Mesendoderm (in vitro differentiated cells): ENCODE measurements around the gene NEUROG1.

ENCODE experiments used
- DNase-seq: peaks from one replicate; pipeline ENCODE4 v3.0.0; 2013
- H2AK5ac ChIP-seq: 2 replicates; pipeline ENCODE4 v1.6.1; 2013; ENCODE audit warnings: low read length, inconsistent platforms
- H2BK120ac ChIP-seq: 2 replicates; pipeline ENCODE4 v1.6.1; 2013; ENCODE audit warnings: low read depth, mild to moderate bottlenecking, low read length, moderate library complexity, mixed read lengths
- H2BK15ac ChIP-seq: replicated peaks from 2 replicates; pipeline ENCODE4 v1.6.1; 2013; ENCODE audit warnings: low read depth, mild to moderate bottlenecking, moderate library complexity
- H2BK5ac ChIP-seq: 2 replicates; pipeline ENCODE4 v1.6.1; 2013; ENCODE audit warnings: low read length, inconsistent platforms
- H3K18ac ChIP-seq: 2 replicates; pipeline ENCODE4 v1.6.1; 2013; ENCODE audit warnings: mild to moderate bottlenecking, low read length, mixed read lengths
- H3K23ac ChIP-seq: one replicate; pipeline ENCODE4 v1.6.1; 2013; ENCODE audit warnings: low read length
- H3K27ac ChIP-seq: 2 replicates; pipeline ENCODE4 v1.5.1; 2013; ENCODE audit warnings: low read depth, mild to moderate bottlenecking, inconsistent platforms, low read length, moderate library complexity
- H3K27me3 ChIP-seq: 2 replicates; pipeline ENCODE4 v1.6.1; 2013; ENCODE audit warnings: low read length, control low read depth, mild to moderate bottlenecking, inconsistent platforms; ENCODE audit not compliant: insufficient read depth, poor library complexity
- H3K36me3 ChIP-seq: 2 replicates; pipeline ENCODE4 v1.6.1; 2013; ENCODE audit warnings: low read length, inconsistent platforms; ENCODE audit not compliant: control insufficient read depth, insufficient read depth
- H3K4ac ChIP-seq: one replicate; pipeline ENCODE4 v1.6.1; 2013; ENCODE audit warnings: low read depth, mild to moderate bottlenecking, low read length, moderate library complexity
- H3K4me1 ChIP-seq: 2 replicates; pipeline ENCODE4 v1.6.1; 2013; ENCODE audit warnings: low read depth, low read length, inconsistent platforms; ENCODE audit not compliant: control insufficient read depth
- H3K4me2 ChIP-seq: 2 replicates; pipeline ENCODE4 v1.6.1; 2013; ENCODE audit warnings: low read length
- H3K4me3 ChIP-seq: 2 replicates; pipeline ENCODE4 v1.5.1; 2013; ENCODE audit warnings: mild to moderate bottlenecking, low read length
- H3K56ac ChIP-seq: one replicate; pipeline ENCODE4 v1.6.1; 2013; ENCODE audit warnings: low read length
- H3K79me1 ChIP-seq: 2 replicates; pipeline ENCODE4 v1.6.1; 2013; ENCODE audit warnings: low read length, inconsistent platforms
- H3K79me2 ChIP-seq: 2 replicates; pipeline ENCODE4 v1.6.1; 2013; ENCODE audit warnings: mild to moderate bottlenecking, low read length; ENCODE audit not compliant: control insufficient read depth, insufficient read depth
- H3K9ac ChIP-seq: 2 replicates; pipeline ENCODE4 v1.6.1; 2013; ENCODE audit warnings: low read length, inconsistent platforms
- H4K5ac ChIP-seq: one replicate; pipeline ENCODE4 v1.6.1; 2013; ENCODE audit warnings: low read length
- H4K8ac ChIP-seq: one replicate; pipeline ENCODE4 v1.6.1; 2013; ENCODE audit warnings: low read depth, mild to moderate bottlenecking, control low read depth, low read length, moderate library complexity
- WGBS: extraction: QIAGEN DNeasy Blood & Tissue Kit; methylation state at CpG from one replicate; pipeline ENCODE4 v1.1.7; 2013; ENCODE audit warnings: low lambda C conversion rate, missing lambda C conversion rate; ENCODE audit not compliant: insufficient coverage; ENCODE audit errors: extremely low coverage; 5-methylcytosine and 5-hydroxymethylcytosine counted together

Gene NEUROG1

GRCh38 chr5:135578305-135578684 lies 42.5 kb upstream of the NEUROG1 start:
- Histone ChIP-seq H2AK5ac (no peak overlapping the region), H3K27ac (no peak overlapping the region), H2BK15ac (no peak overlapping the region), H2BK5ac (no peak overlapping the region), H4K5ac (no peak overlapping the region), H4K8ac (no peak overlapping the region), H3K9ac (peak overlapping the region; percentile 69), H3K4me1 (peaks cover 14% of the 10 kb centered on the region), H3K23ac (peak overlapping the region; percentile 66), H3K79me2 (no peaks in the 10 kb centered on the region), H3K79me1 (no peaks in the 10 kb centered on the region), H3K27me3 (peaks cover 11% of the 10 kb centered on the region), H3K4me2 (peak overlapping the region; percentile 86), H3K18ac (no peak overlapping the region), H2BK120ac (no peak overlapping the region), H3K4me3 (peak overlapping the region; percentile 30), H3K36me3 (no peaks in the 10 kb centered on the region), H3K4ac (no peak overlapping the region), H3K56ac (peak overlapping the region; percentile 82)
- DNase-seq, result peak; percentile 20
- WGBS, result no CpG with 5 or more reads among the region's 21 CpGs

- H3K79me1 ChIP-seq, result no peaks in the 10 kb centered on the region
- no CpG with 5 or more reads among the region's 8 CpGs for WGBS
- H2BK120ac ChIP-seq, result no peak overlapping the region
- H2AK5ac ChIP-seq, result no peak overlapping the region
- H3K36me3 ChIP-seq, result no peaks in the 10 kb centered on the region
- peak overlapping the region; percentile 1 for H3K9ac ChIP-seq
- H3K56ac ChIP-seq, result peak overlapping the region; percentile 82
- no peak overlapping the region for H3K18ac ChIP-seq
- no peak overlapping the region for H3K4me3 ChIP-seq
- peaks cover 14% of the 10 kb centered on the region for H3K4me1 ChIP-seq
- H3K4me2 ChIP-seq, result no peak overlapping the region
- no peak overlapping the region for H2BK5ac ChIP-seq
- H4K5ac ChIP-seq, result no peak overlapping the region
- no peak overlapping the region for H3K23ac ChIP-seq
- no peak overlapping the region for H3K27ac ChIP-seq
- no peak overlapping the region for H4K8ac ChIP-seq
- H3K27me3 ChIP-seq, result peaks cover 11% of the 10 kb centered on the region
- H3K79me2 ChIP-seq, result no peaks in the 10 kb centered on the region
- no peak overlapping the region for H3K4ac ChIP-seq
- no peak for DNase-seq
- no peak overlapping the region for H2BK15ac ChIP-seq
Observed at GRCh38 chr5:135577421-135577820, 41.7 kb upstream of the NEUROG1 start.

GRCh38 chr5:135576075-135576599 lies 40.4 kb upstream of the NEUROG1 start:
- Histone ChIP-seq H4K8ac (no peak overlapping the region), H3K4me3 (no peak overlapping the region), H3K79me2 (no peaks in the 10 kb centered on the region), H4K5ac (no peak overlapping the region), H3K9ac (peak overlapping the region; percentile 14), H3K56ac (peak overlapping the region; percentile 57), H3K23ac (peak overlapping the region; percentile 35), H2BK5ac (no peak overlapping the region), H3K18ac (no peak overlapping the region), H3K79me1 (no peaks in the 10 kb centered on the region), H3K27me3 (peaks cover 11% of the 10 kb centered on the region), H2AK5ac (no peak overlapping the region), H2BK15ac (no peak overlapping the region), H3K27ac (no peak overlapping the region), H3K4ac (no peak overlapping the region), H3K36me3 (no peaks in the 10 kb centered on the region), H2BK120ac (no peak overlapping the region), H3K4me2 (peak overlapping the region; percentile 9), H3K4me1 (peaks cover 14% of the 10 kb centered on the region)
- peak; percentile 90 for DNase-seq
- no CpG with 5 or more reads among the region's 6 CpGs for WGBS

GRCh38 chr5:135574493-135574892 lies 38.7 kb upstream of the NEUROG1 start:
- Histone ChIP-seq H3K56ac (no peak overlapping the region), H3K27ac (no peak overlapping the region), H3K36me3 (no peaks in the 10 kb centered on the region), H3K79me1 (no peaks in the 10 kb centered on the region), H2BK15ac (no peak overlapping the region), H3K4me1 (peaks cover 14% of the 10 kb centered on the region), H2AK5ac (no peak overlapping the region), H3K4ac (no peak overlapping the region), H4K5ac (no peak overlapping the region), H3K4me3 (no peak overlapping the region), H2BK5ac (no peak overlapping the region), H3K23ac (no peak overlapping the region), H2BK120ac (no peak overlapping the region), H3K27me3 (peaks cover 8% of the 10 kb centered on the region), H3K9ac (no peak overlapping the region), H3K79me2 (no peaks in the 10 kb centered on the region), H4K8ac (no peak overlapping the region), H3K4me2 (no peak overlapping the region), H3K18ac (no peak overlapping the region)
- WGBS, result no CpG with 5 or more reads among the region's 10 CpGs
- no peak for DNase-seq

GRCh38 chr5:135571902-135572301 lies 36.1 kb upstream of the NEUROG1 start:
- Histone ChIP-seq H3K4me3 (no peak overlapping the region), H3K79me1 (no peaks in the 10 kb centered on the region), H4K5ac (no peak overlapping the region), H3K56ac (no peak overlapping the region), H3K9ac (no peak overlapping the region), H3K27ac (no peak overlapping the region), H3K18ac (no peak overlapping the region), H3K4me1 (peaks cover 3% of the 10 kb centered on the region), H2BK5ac (no peak overlapping the region), H2AK5ac (no peak overlapping the region), H3K4me2 (no peak overlapping the region), H2BK120ac (no peak overlapping the region), H4K8ac (no peak overlapping the region), H2BK15ac (no peak overlapping the region), H3K4ac (no peak overlapping the region), H3K79me2 (no peaks in the 10 kb centered on the region), H3K27me3 (no peaks in the 10 kb centered on the region), H3K36me3 (no peaks in the 10 kb centered on the region), H3K23ac (no peak overlapping the region)
- no CpG with 5 or more reads among the region's 9 CpGs for WGBS
- no peak for DNase-seq

- Histone ChIP-seq H2BK15ac (no peak overlapping the region), H3K56ac (no peak overlapping the region), H3K4ac (no peak overlapping the region), H3K36me3 (no peaks in the 10 kb centered on the region), H3K79me2 (no peaks in the 10 kb centered on the region), H4K5ac (no peak overlapping the region), H3K4me1 (peaks cover under 1% of the 10 kb centered on the region), H3K4me3 (no peak overlapping the region), H4K8ac (no peak overlapping the region), H3K23ac (no peak overlapping the region), H2AK5ac (no peak overlapping the region), H3K9ac (no peak overlapping the region), H3K79me1 (no peaks in the 10 kb centered on the region), H3K27me3 (no peaks in the 10 kb centered on the region), H2BK5ac (no peak overlapping the region), H3K18ac (no peak overlapping the region), H3K27ac (no peak overlapping the region), H2BK120ac (no peak overlapping the region), H3K4me2 (no peak overlapping the region)
- no CpG with 5 or more reads among the region's 10 CpGs for WGBS
- DNase-seq, result no peak
Observed at GRCh38 chr5:135571066-135571609, 35.4 kb upstream of the NEUROG1 start.
